CD4-positive, alpha-beta memory T cell (primary cell): Measurements from ENCODE around the gene B4GALT7. TPM values are rescaled to one million over a fixed set of nuclear protein-coding genes. Genes with fewer than 3 reads are reported as not detected.

Experiments
- CTCF ChIA-PET: fragments of 350-600 bp; sonication (Branson Sonifier 250); formaldehyde crosslinking; loops from one replicate; lab custom pipeline; 2021; ENCODE audit warnings: inconsistent platforms; ENCODE audit not compliant: partially characterized antibody; lab: Charles Lee
- POLR2A ChIA-PET: fragments of 350-600 bp; sonication (Branson Sonifier 250); formaldehyde crosslinking; loops from one replicate; lab custom pipeline; 2021; ENCODE audit not compliant: partially characterized antibody; lab: Charles Lee
- DNase-seq, 5 donors: peaks; one replicate each; pipeline versions ENCODE4 v3.0.0 to v3.0.0-alpha.2; 2020 to 2022; ENCODE audit warnings: mixed read lengths in 1 of 5
- H3K27ac ChIP-seq: one replicate; pipeline ENCODE4 v1.7.0; 2013; ENCODE audit warnings: low read depth, low read length
- H3K27me3 ChIP-seq: 2 replicates; pipeline ENCODE4 v1.7.0; 2013; ENCODE audit warnings: mild to moderate bottlenecking, low read length, moderate library complexity; ENCODE audit not compliant: insufficient read depth
- H3K36me3 ChIP-seq: 2 replicates; pipeline ENCODE4 v1.7.0; 2013; ENCODE audit warnings: mild to moderate bottlenecking, low read length, moderate library complexity; ENCODE audit not compliant: insufficient read depth
- H3K4me1 ChIP-seq: 2 replicates; pipeline ENCODE4 v1.7.0; 2013; ENCODE audit warnings: mild to moderate bottlenecking, low read length, moderate library complexity; ENCODE audit not compliant: insufficient read depth
- H3K4me3 ChIP-seq, 2 donors: one replicate each; pipeline ENCODE4 v1.7.0; 2013; ENCODE audit warnings: low read length in 2 of 2, mild to moderate bottlenecking in 1 of 2
- H3K9me3 ChIP-seq, 2 donors: one replicate each; pipeline ENCODE4 v1.7.0; 2013; ENCODE audit warnings: low read length in 2 of 2, control low read depth in 1 of 2; ENCODE audit not compliant: control insufficient read depth in 1 of 2
- H3K27ac Mint-ChIP-seq, 7 donors: one replicate each; pipeline ENCODE4 v1.8.0; 2020 to 2021; ENCODE audit warnings: mixed read lengths in 7 of 7, mild to moderate bottlenecking in 6 of 7, inconsistent platforms in 3 of 7, moderate library complexity in 3 of 7
- H3K27me3 Mint-ChIP-seq, 2 donors: one replicate each; pipeline ENCODE4 v1.8.0; 2020 to 2021; ENCODE audit warnings: mixed read lengths in 2 of 2
- H3K36me3 Mint-ChIP-seq, 2 donors: one replicate each; pipeline ENCODE4 v1.8.0; 2020 to 2021; ENCODE audit warnings: mixed read lengths in 2 of 2, inconsistent platforms in 1 of 2, mild to moderate bottlenecking in 1 of 2
- H3K4me1 Mint-ChIP-seq, 4 donors: one replicate each; pipeline ENCODE4 v1.8.0; 2020 to 2021; ENCODE audit warnings: mixed read lengths in 4 of 4, mild to moderate bottlenecking in 1 of 4
- H3K4me3 Mint-ChIP-seq, 8 donors: one replicate each; pipeline ENCODE4 v1.8.0; 2020 to 2021; ENCODE audit warnings: mixed read lengths in 8 of 8, mild to moderate bottlenecking in 7 of 8, moderate library complexity in 6 of 8, inconsistent platforms in 3 of 8
- H3K9me3 Mint-ChIP-seq, 8 donors: one replicate each; pipeline ENCODE4 v1.8.0; 2020 to 2021; ENCODE audit warnings: mixed read lengths in 8 of 8, mild to moderate bottlenecking in 5 of 8, inconsistent platforms in 3 of 8, moderate library complexity in 1 of 8
- intact Hi-C: fragments of 100-400 bp; cut with micrococcal nuclease; formaldehyde crosslinking; loops from one replicate; pipeline ENCODE4 v1.15.1; 2023
- polyA plus RNA-seq, 2 donors: library from polyadenylated mRNA; unstranded; fragments of 300-500 nt; fragmentation: Illumina TruSeq; gene quantifications; one replicate each; pipeline ENCODE4 v1.2.3, GENCODE V29; 2021
- total RNA-seq, 2 experiments: library from RNA; stranded (reverse); gene quantifications; one replicate each; pipeline ENCODE4 v1.2.3, GENCODE V29; 2021

Gene B4GALT7
- total and polyA plus RNA-seq, 4 experiments from 2014 or later = 23.3 to 47.9 (median 34.5) TPM

DNA sequence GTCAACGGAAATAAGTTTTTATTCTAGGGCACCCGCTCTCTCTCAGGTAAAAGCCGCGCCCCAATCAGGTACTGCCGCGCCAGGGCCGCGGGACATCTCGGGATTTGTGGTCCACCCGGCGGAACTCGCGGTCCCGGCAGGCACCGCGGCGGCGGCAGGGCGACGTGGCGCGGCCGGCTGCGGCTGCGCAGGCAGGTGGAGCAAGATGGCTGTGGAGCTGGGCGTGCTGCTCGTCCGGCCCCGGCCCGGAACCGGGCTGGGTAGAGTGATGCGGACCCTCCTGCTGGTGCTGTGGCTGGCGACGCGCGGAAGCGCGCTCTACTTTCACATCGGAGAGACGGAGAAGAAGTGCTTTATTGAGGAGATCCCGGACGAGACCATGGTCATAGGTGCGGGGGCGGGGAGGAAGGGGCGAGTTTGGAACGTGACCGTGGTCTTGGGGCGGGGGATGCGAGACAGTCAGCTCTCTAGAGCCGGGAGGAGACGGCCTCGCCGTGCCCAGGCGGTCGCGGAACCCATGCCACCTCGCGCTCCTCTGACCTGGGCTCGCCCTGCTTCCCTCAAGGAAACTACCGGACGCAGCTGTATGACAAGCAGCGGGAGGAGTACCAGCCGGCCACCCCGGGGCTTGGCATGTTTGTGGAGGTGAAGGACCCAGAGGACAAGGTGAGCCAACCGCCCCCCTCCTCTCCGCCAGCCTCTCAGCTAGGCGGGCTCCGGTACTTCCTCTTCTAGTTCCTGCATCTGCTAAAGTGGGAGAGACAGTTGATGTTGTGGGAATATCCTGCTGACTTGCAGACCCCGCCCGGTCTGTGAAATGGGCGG lies 7.7 kb upstream of the B4GALT7 start, which contains the start of gene TMED9:
Gene TMED9, plus strand, starts transcription at position 194 of the 825 bp plus-strand sequence. Its CDS starts 12 bp downstream, at position 206.
- Mint-ChIP-seq H3K4me1 (peaks cover 15 to 37% (median 26%) of the 10 kb centered on the region in 4 donors), H3K36me3 (peaks cover 29 to 32% of the 10 kb centered on the region in 2 donors), H3K27me3 (peaks cover 13 to 14% of the 10 kb centered on the region in 2 donors), H3K4me3 (peak within 1 kb of the TSS; percentile 96 to 100 (median 99)), H3K9me3 (peaks cover 0 to 2% (median 0%) of the 10 kb centered on the region in 8 donors), H3K27ac (peak within 1 kb of the TSS; percentile 91 to 99 (median 98))
- ChIA-PET CTCF (interaction anchor here (0.7 to 1.7 kb wide), 5 partner anchors 10 to 684 kb away, joined by 3 to 4 read pairs (median 3); no protein-coding TSS in a partner anchor), POLR2A (interaction anchor here (0.6 to 1.9 kb wide), 10 partner anchors 8 to 561 kb away, joined by 3 to 11 read pairs (median 3); partner anchors contain the start of genes B4GALT7, DDX41, DOK3 and FAM193B)
- Histone ChIP-seq H3K4me1 (peaks cover 26% of the 10 kb centered on the region), H3K36me3 (peaks cover 27% of the 10 kb centered on the region), H3K27ac (peak within 1 kb of the TSS; percentile 74), H3K4me3 (peak within 1 kb of the TSS; percentile 97 to 98), H3K9me3 (no peaks in the 10 kb centered on the region), H3K27me3 (no peaks in the 10 kb centered on the region)
- intact Hi-C loops = loop anchor here (1.0 to 5.0 kb wide), 5 partner anchors 8 to 560 kb away; partner anchors contain the start of genes B4GALT7, DDX41, FAM193B and LMAN2
- DNase-seq = peak; percentile 88 to 91 (median 90)

DNA sequence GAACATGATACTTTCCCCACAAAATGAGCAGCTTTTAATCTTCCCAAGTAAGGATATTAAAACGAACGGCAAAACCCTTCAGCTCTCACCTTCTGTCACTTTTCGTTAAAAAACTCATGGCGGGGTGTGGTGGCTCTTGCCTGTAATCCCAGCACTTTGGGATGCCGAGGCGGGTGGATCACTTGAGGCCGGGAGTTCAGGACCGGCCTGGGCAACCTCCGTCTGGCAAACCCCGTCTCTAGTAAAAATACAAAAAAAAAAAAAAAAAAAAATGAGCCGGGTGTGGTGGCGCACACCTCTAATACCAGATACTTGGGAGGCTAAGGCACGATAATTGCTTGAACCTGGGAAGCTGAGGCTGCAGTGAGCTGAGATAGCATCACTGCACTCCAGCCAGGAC lies 7.0 kb upstream of the B4GALT7 start:
- peak overlapping the region in 5 of 7 donors; percentile 32 to 99 (median 91) for H3K27ac Mint-ChIP-seq
- H3K4me3 ChIP-seq = peak overlapping the region; percentile 97 to 98
- POLR2A ChIA-PET = interaction anchor here (0.6 to 1.9 kb wide), 8 partner anchors 7 to 167 kb away, joined by 3 to 11 read pairs (median 4); partner anchors contain the start of genes B4GALT7 and DDX41

DNA sequence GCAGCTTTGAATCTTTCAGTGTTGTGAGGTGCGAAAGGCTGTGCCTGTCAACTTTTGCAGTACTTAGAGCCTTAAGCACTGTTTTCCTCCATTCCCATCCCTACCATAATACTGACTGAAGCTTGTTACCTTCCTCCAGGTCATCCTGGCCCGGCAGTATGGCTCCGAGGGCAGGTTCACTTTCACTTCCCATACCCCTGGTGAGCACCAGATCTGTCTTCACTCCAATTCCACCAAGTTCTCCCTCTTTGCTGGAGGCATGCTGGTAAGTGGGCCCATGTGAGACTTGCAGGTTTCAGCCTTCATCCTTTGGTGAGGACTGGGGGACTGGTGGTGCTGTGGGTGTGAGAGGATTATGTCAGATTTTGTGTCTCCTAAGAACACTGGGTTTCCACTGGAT lies 6.4 kb upstream of the B4GALT7 start:
- peak overlapping the region; percentile 68 to 100 (median 99) for H3K4me3 Mint-ChIP-seq
- ChIA-PET POLR2A (interaction anchor here (0.7 to 1.9 kb wide), 3 partner anchors 9 to 78 kb away, joined by 4 to 11 read pairs (median 6); partner anchors contain the start of gene DDX41), CTCF (no interaction called here)
- Histone ChIP-seq H3K9me3 (no peaks in the 10 kb centered on the region), H3K36me3 (peaks cover 27% of the 10 kb centered on the region), H3K4me1 (peaks cover 28% of the 10 kb centered on the region), H3K4me3 (no peak overlapping the region), H3K27me3 (no peaks in the 10 kb centered on the region), H3K27ac (no peak overlapping the region)
- no peak for DNase-seq
- intact Hi-C loops = loop anchor here (2.0 to 5.0 kb wide), 3 partner anchors 77 to 559 kb away; partner anchors contain the start of genes DDX41, LMAN2 and NHP2
- peak overlapping the region in 5 of 7 donors; percentile 22 to 79 (median 57) for H3K27ac Mint-ChIP-seq
- peaks cover 0 to 2% (median 0%) of the 10 kb centered on the region in 8 donors for H3K9me3 Mint-ChIP-seq
- peaks cover 17 to 40% (median 29%) of the 10 kb centered on the region in 4 donors for H3K4me1 Mint-ChIP-seq
- peaks cover 11% of the 10 kb centered on the region in 2 donors for H3K27me3 Mint-ChIP-seq
- peaks cover 32% of the 10 kb centered on the region in 2 donors for H3K36me3 Mint-ChIP-seq

More for the DNA sequence above, 7.0 kb upstream of the B4GALT7 start:
- peaks cover 13 to 14% of the 10 kb centered on the region in 2 donors for H3K27me3 Mint-ChIP-seq
- intact Hi-C loops = loop anchor here (1.0 to 5.0 kb wide), 5 partner anchors 7 to 559 kb away; partner anchors contain the start of genes B4GALT7, DDX41, FAM193B and LMAN2
- peaks cover 15 to 37% (median 27%) of the 10 kb centered on the region in 4 donors for H3K4me1 Mint-ChIP-seq
- H3K9me3 Mint-ChIP-seq = peaks cover 0 to 2% (median 0%) of the 10 kb centered on the region in 8 donors
- CTCF ChIA-PET = interaction anchor here (0.7 to 1.7 kb wide), 4 partner anchors 9 to 684 kb away, joined by 3 to 4 read pairs (median 4); no protein-coding TSS in a partner anchor
- DNase-seq = no peak
- Histone ChIP-seq H3K9me3 (no peaks in the 10 kb centered on the region), H3K36me3 (peaks cover 27% of the 10 kb centered on the region), H3K27ac (peak overlapping the region; percentile 74), H3K27me3 (no peaks in the 10 kb centered on the region), H3K4me1 (peaks cover 26% of the 10 kb centered on the region)
- H3K4me3 Mint-ChIP-seq = peak overlapping the region; percentile 96 to 100 (median 99)
- peaks cover 32% of the 10 kb centered on the region in 2 donors for H3K36me3 Mint-ChIP-seq

DNA sequence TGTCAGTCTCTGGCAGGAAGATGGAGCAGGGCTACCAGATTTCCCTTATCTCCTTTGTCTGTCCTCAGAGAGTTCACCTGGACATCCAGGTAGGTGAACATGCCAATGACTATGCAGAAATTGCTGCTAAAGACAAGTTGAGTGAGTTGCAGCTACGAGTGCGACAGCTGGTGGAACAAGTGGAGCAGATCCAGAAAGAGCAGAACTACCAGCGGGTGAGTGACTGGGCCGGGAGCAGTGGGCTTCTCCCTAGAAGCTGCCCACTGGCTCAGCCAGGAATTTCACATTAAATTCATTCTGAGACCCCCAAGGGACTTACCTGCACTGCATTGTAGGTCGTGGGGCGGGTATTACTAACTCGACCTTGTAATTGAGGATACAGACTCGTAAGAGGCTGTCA lies 5.9 kb upstream of the B4GALT7 start:
- Mint-ChIP-seq H3K4me3 (peak overlapping the region in 3 of 8 donors; percentile 8 to 44 (median 17)), H3K9me3 (peaks cover 0 to 2% (median 0%) of the 10 kb centered on the region in 8 donors), H3K36me3 (peaks cover 32 to 33% of the 10 kb centered on the region in 2 donors), H3K4me1 (peaks cover 21 to 46% (median 34%) of the 10 kb centered on the region in 4 donors), H3K27ac (peak overlapping the region in 2 of 7 donors; percentile 13 to 68), H3K27me3 (peaks cover 7 to 8% of the 10 kb centered on the region in 2 donors)
- Histone ChIP-seq H3K9me3 (no peaks in the 10 kb centered on the region), H3K4me3 (no peak overlapping the region), H3K27me3 (no peaks in the 10 kb centered on the region), H3K4me1 (peaks cover 33% of the 10 kb centered on the region), H3K27ac (no peak overlapping the region), H3K36me3 (peaks cover 27% of the 10 kb centered on the region)
- intact Hi-C loops = loop anchor here (5.0 kb wide), 1 partner anchor 558 kb away; the partner anchor contains the start of gene NHP2
- no peak for DNase-seq
- ChIA-PET POLR2A (no interaction called here), CTCF (no interaction called here)

DNA sequence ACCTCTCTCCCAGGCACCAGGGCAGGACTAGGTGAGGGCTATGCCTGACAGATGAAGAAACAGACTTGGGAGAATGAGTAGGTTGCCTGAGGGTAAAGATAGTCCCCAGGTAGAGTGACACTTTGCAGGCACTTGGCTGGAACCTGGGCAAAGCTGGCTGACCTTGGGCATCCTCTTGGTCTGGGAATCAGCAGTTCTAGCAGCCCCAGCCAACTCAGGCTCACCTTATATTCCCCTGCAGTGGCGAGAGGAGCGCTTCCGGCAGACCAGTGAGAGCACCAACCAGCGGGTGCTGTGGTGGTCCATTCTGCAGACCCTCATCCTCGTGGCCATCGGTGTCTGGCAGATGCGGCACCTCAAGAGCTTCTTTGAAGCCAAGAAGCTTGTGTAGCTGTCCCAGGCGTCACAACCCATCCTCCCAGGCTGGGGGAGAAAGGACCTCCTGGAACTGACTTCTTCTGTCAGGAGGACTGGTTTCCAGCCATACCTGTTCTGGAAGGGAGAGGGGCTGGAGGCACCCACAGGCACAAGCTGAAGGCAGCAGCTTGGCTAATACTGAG lies 4.8 kb upstream of the B4GALT7 start:
- no peaks in the 10 kb centered on the region for H3K9me3 ChIP-seq
- H3K36me3 Mint-ChIP-seq = peaks cover 32 to 34% of the 10 kb centered on the region in 2 donors
- ChIA-PET CTCF (interaction anchor here (0.9 kb wide), 1 partner anchor 12 kb away, joined by 3 read pairs; no protein-coding TSS in a partner anchor), POLR2A (interaction anchor here (1.4 kb wide), 1 partner anchor 41 kb away, joined by 3 read pairs; no protein-coding TSS in a partner anchor)
- peaks cover 23 to 47% (median 35%) of the 10 kb centered on the region in 4 donors for H3K4me1 Mint-ChIP-seq
- no peak overlapping the region for H3K27ac Mint-ChIP-seq
- peaks cover 34% of the 10 kb centered on the region for H3K4me1 ChIP-seq
- H3K4me3 ChIP-seq = no peak overlapping the region
- no peaks in the 10 kb centered on the region for H3K27me3 ChIP-seq
- peaks cover 0 to 2% (median 0%) of the 10 kb centered on the region in 8 donors for H3K9me3 Mint-ChIP-seq
- H3K36me3 ChIP-seq = peaks cover 27% of the 10 kb centered on the region
- intact Hi-C loops = no loop called here
- DNase-seq = no peak
- H3K4me3 Mint-ChIP-seq = peak overlapping the region in 1 of 8 donors; percentile 3
- no peak overlapping the region for H3K27ac ChIP-seq
- peaks cover 4 to 6% of the 10 kb centered on the region in 2 donors for H3K27me3 Mint-ChIP-seq

DNA sequence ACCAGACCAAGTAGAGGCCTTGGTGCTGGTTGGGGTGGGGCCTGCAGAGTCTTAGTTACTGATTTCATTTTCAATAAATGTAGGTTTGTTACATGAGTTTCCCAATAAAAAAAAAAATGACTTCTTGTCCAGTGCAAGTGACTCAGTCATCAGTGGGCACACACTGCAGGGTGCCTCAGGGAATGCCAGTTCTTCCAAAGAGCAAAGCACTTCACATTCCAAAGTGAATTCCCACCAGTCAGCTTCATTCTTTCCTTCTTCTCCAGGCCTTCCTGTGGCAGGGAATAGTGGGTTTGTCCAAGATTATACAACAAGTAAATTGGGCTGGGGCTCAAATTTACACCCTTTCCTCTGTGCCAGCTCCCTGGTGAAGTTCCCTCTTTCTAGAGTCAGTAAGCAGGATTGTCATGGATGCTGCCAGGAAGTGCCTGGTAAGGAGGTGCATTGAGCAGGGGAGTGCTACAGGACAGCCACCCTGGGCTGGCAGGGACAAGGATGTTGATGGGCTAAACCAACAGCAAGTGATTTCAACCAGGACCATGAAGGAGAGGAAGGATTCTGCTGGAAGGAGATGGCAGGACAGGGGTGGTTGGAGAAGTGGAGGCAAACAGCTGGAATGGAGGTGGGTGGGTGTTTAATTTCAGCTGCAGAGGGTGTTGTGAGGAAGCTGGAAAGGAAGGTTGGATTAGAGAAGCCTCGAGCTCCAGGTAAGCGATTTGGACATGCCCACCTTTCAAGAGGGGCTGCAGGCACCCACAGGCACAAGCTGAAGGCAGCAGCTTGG lies 3.7 kb upstream of the B4GALT7 start:
- DNase-seq = no peak
- peaks cover 27% of the 10 kb centered on the region for H3K36me3 ChIP-seq
- peaks cover 0 to 3% (median 0%) of the 10 kb centered on the region in 8 donors for H3K9me3 Mint-ChIP-seq
- H3K36me3 Mint-ChIP-seq = peaks cover 32 to 39% of the 10 kb centered on the region in 2 donors
- no peaks in the 10 kb centered on the region for H3K9me3 ChIP-seq
- POLR2A ChIA-PET = interaction anchor here (0.8 kb wide), 1 partner anchor 10 kb away, joined by 3 read pairs; no protein-coding TSS in a partner anchor
- no peak overlapping the region for H3K4me3 ChIP-seq
- no peaks in the 10 kb centered on the region for H3K27me3 Mint-ChIP-seq
- no peak overlapping the region for H3K27ac ChIP-seq
- H3K27ac Mint-ChIP-seq = peak overlapping the region in 4 of 7 donors; percentile 17 to 49 (median 34)
- H3K4me3 Mint-ChIP-seq = peak overlapping the region in 4 of 8 donors; percentile 10 to 47 (median 25)
- H3K4me1 ChIP-seq = peaks cover 45% of the 10 kb centered on the region
- H3K4me1 Mint-ChIP-seq = peaks cover 31 to 57% (median 43%) of the 10 kb centered on the region in 4 donors
- intact Hi-C loops = no loop called here
- no peaks in the 10 kb centered on the region for H3K27me3 ChIP-seq
- CTCF ChIA-PET = interaction anchor here (0.9 to 2.4 kb wide), 2 partner anchors 11 kb away, joined by 3 to 7 read pairs; no protein-coding TSS in a partner anchor
